Neural cell (in vitro differentiated cells): Measurements from ENCODE around the gene LCE3A. TPM values are rescaled to one million over a fixed set of nuclear protein-coding genes. Genes with fewer than 3 reads are reported as not detected.

Experiments used
- H2AFZ ChIP-seq: fragments of 200-600, 300-800 bp; sonication (generic), shearing (Covaris generic); 2 replicates; pipeline ENCODE4 v1.6.0; 2014; ENCODE audit warnings: low read depth, mild to moderate bottlenecking, antibody characterized with exemption, low read length, moderate library complexity
- H3F3A ChIP-seq: fragments of 200-600 bp; shearing (Covaris generic); 2 replicates; pipeline ENCODE4 v1.6.1; 2016; ENCODE audit warnings: mild to moderate bottlenecking, moderate library complexity, mixed read lengths, antibody characterized with exemption, low read length; ENCODE audit not compliant: insufficient read depth, poor library complexity, severe bottlenecking
- H3K27ac ChIP-seq: fragments of 200-600, 300-800 bp; sonication (generic), shearing (Covaris generic); 2 replicates; pipeline ENCODE4 v1.5.1; 2014; ENCODE audit warnings: mild to moderate bottlenecking, low read length, moderate library complexity
- H3K27me3 ChIP-seq: fragments of 300-800, 200-600 bp; sonication (generic), shearing (Covaris generic); 2 replicates; pipeline ENCODE4 v1.6.0; 2014; ENCODE audit warnings: mild to moderate bottlenecking, low read depth, low read length, moderate library complexity; ENCODE audit not compliant: insufficient read depth
- H3K36me3 ChIP-seq: fragments of 300-800, 200-600 bp; sonication (generic), shearing (Covaris generic); 2 replicates; pipeline ENCODE4 v1.5.1; 2014; ENCODE audit warnings: mild to moderate bottlenecking, antibody characterized with exemption, low read length, moderate library complexity; ENCODE audit not compliant: insufficient read depth
- H3K4me2 ChIP-seq: fragments of 300-800, 200-600 bp; sonication (generic), shearing (Covaris generic); 2 replicates; pipeline ENCODE4 v1.6.0; 2014; ENCODE audit warnings: mild to moderate bottlenecking, low read length
- H3K4me3 ChIP-seq: fragments of 300-800, 200-600 bp; sonication (generic), shearing (Covaris generic); 2 replicates; pipeline ENCODE4 v1.5.1; 2014; ENCODE audit warnings: mild to moderate bottlenecking, low read length, moderate library complexity
- H3K79me2 ChIP-seq: fragments of 200-600 bp; shearing (Covaris generic); replicated peaks from 2 replicates; pipeline ENCODE4 v1.6.0; 2014; ENCODE audit warnings: mild to moderate bottlenecking, low read length, moderate library complexity; ENCODE audit not compliant: insufficient read depth
- H3K9ac ChIP-seq: fragments of 300-800, 200-600 bp; sonication (generic), shearing (Covaris generic); 2 replicates; pipeline ENCODE4 v1.6.1; 2016; ENCODE audit warnings: mild to moderate bottlenecking, low read length, mixed read lengths
- H3K9me2 ChIP-seq: fragments of 200-600 bp; shearing (Covaris generic); 2 replicates; pipeline ENCODE4 v1.6.1; 2016; ENCODE audit warnings: mild to moderate bottlenecking, low read length, mixed read lengths; ENCODE audit not compliant: insufficient read depth
- H3K9me3 ChIP-seq: fragments of 200-600, 300-800 bp; sonication (generic), shearing (Covaris generic); 2 replicates; pipeline ENCODE4 v1.6.1; 2016; ENCODE audit warnings: mild to moderate bottlenecking, mixed run types, low read length, moderate library complexity, mixed read lengths
- H4K20me1 ChIP-seq: fragments of 200-600 bp; shearing (Covaris generic); 2 replicates; pipeline ENCODE4 v1.6.1; 2016; ENCODE audit warnings: mild to moderate bottlenecking, mixed run types; ENCODE audit not compliant: insufficient read depth
- CTCF ChIP-seq: fragments of 450-650 bp; IDR thresholded peaks from 2 replicates; pipeline ENCODE4 v1.5.1; 2014; ENCODE audit warnings: antibody characterized with exemption, mild to moderate bottlenecking, moderate library complexity; ENCODE audit not compliant: poor library complexity, severe bottlenecking
- EP300 ChIP-seq: fragments of 450-650 bp; conservative IDR thresholded peaks from 2 replicates; pipeline ENCODE4 v1.6.1; 2014; ENCODE audit warnings: antibody characterized with exemption, mild to moderate bottlenecking, moderate library complexity; ENCODE audit not compliant: poor library complexity, severe bottlenecking
- EZH2 ChIP-seq: fragments of 200-600, 300-800 bp; shearing (Covaris generic), sonication (generic); IDR thresholded peaks from 2 replicates; pipeline ENCODE4 v1.6.1; 2014; ENCODE audit warnings: antibody characterized with exemption, low read length, borderline replicate concordance, mild to moderate bottlenecking; ENCODE audit not compliant: insufficient read depth, poor library complexity, severe bottlenecking
- MXI1 ChIP-seq: fragments of 450-650 bp; conservative IDR thresholded peaks from 2 replicates; pipeline ENCODE4 v1.6.1; 2014; ENCODE audit warnings: antibody characterized with exemption, mild to moderate bottlenecking; ENCODE audit not compliant: poor library complexity, severe bottlenecking
- POLR2AphosphoS5 ChIP-seq: IDR thresholded peaks from 2 replicates; pipeline ENCODE4 v1.6.1; 2012
- RAD21 ChIP-seq: fragments of 450-650 bp; conservative IDR thresholded peaks from 2 replicates; pipeline ENCODE4 v1.6.1; 2014; ENCODE audit warnings: antibody characterized with exemption, mild to moderate bottlenecking, moderate library complexity
- REST ChIP-seq: IDR thresholded peaks from 2 replicates; pipeline ENCODE4 v1.6.1; 2012; ENCODE audit warnings: borderline replicate concordance
- SMC3 ChIP-seq: fragments of 450-650 bp; conservative IDR thresholded peaks from 2 replicates; pipeline ENCODE4 v1.6.1; 2014; ENCODE audit warnings: antibody characterized with exemption, mild to moderate bottlenecking, moderate library complexity; ENCODE audit not compliant: poor library complexity
- TAF1 ChIP-seq: IDR thresholded peaks from 2 replicates; pipeline ENCODE4 v1.6.1; 2012; ENCODE audit warnings: low read depth
- polyA plus RNA-seq: library from polyadenylated mRNA; depleted of rRNA; stranded (reverse); fragments of >200 nt; gene quantifications from 2 replicates; pipeline ENCODE4 v1.2.3, GENCODE V29; 2014

LCE3A gene
- polyA plus RNA-seq, 1 donor from 2014 or later, result not detected

GRCh38 chr1:152630596-152630995, 7.7 kb upstream of the LCE3A start:
- H3K9me3 ChIP-seq, result no peaks in the 10 kb centered on the region
- H3K79me2 ChIP-seq, result no peaks in the 10 kb centered on the region
- H3K4me3 ChIP-seq, result no peak overlapping the region
- H3K27me3 ChIP-seq, result no peaks in the 10 kb centered on the region
- H4K20me1 ChIP-seq, result no peaks in the 10 kb centered on the region
- H3K9me2 ChIP-seq, result no peaks in the 10 kb centered on the region
- no peaks in the 10 kb centered on the region for H3F3A ChIP-seq
- H3K9ac ChIP-seq, result no peak overlapping the region
- no peaks in the 10 kb centered on the region for H3K36me3 ChIP-seq
- no peak overlapping the region for H3K27ac ChIP-seq
- H3K4me2 ChIP-seq, result no peak overlapping the region
- H2AFZ ChIP-seq, result no peak overlapping the region
- TF ChIP-seq SMC3 (no peak), TAF1 (no peak), EZH2 (no peak), RAD21 (no peak), MXI1 (no peak), EP300 (no peak), POLR2AphosphoS5 (no peak), CTCF (no peak), REST (no peak)

GRCh38 chr1:152626744-152627143, 3.8 kb upstream of the LCE3A start:
- Histone ChIP-seq H4K20me1 (no peaks in the 10 kb centered on the region), H3K4me3 (no peak overlapping the region), H3K9me2 (no peaks in the 10 kb centered on the region), H3K9me3 (peaks cover 11% of the 10 kb centered on the region), H3K27ac (no peak overlapping the region), H3K79me2 (no peaks in the 10 kb centered on the region), H3F3A (no peaks in the 10 kb centered on the region), H2AFZ (no peak overlapping the region), H3K27me3 (no peaks in the 10 kb centered on the region), H3K36me3 (no peaks in the 10 kb centered on the region), H3K9ac (no peak overlapping the region), H3K4me2 (no peak overlapping the region)
- TF ChIP-seq MXI1 (no peak), POLR2AphosphoS5 (no peak), EP300 (no peak), CTCF (no peak), RAD21 (no peak), SMC3 (no peak), REST (no peak), TAF1 (no peak), EZH2 (no peak)
